PC-3 (cell line): ENCODE measurements around the gene MORN5.

Source experiments
- EZH2 ChIP-seq: fragments of 300-600 bp; sonication (generic); IDR thresholded peaks from one replicate; pipeline ENCODE4 v1.6.1; 2017; ENCODE audit warnings: antibody characterized with exemption, mild to moderate bottlenecking, low read length; ENCODE audit not compliant: unreplicated experiment
- EZH2phosphoT487 ChIP-seq: fragments of 300-600 bp; sonication (generic); IDR thresholded peaks from 2 replicates; pipeline ENCODE4 v1.6.1; 2018; ENCODE audit warnings: mild to moderate bottlenecking, antibody characterized with exemption, low read length, borderline replicate concordance
- TF ChIP-seq, protein P1 (sequence below): fragments of 300-600 bp; sonication (generic); conservative IDR thresholded peaks from 2 replicates; pipeline ENCODE4 v1.5.1; 2017; ENCODE audit warnings: antibody characterized with exemption, low read depth, mild to moderate bottlenecking, low read length

DNA sequence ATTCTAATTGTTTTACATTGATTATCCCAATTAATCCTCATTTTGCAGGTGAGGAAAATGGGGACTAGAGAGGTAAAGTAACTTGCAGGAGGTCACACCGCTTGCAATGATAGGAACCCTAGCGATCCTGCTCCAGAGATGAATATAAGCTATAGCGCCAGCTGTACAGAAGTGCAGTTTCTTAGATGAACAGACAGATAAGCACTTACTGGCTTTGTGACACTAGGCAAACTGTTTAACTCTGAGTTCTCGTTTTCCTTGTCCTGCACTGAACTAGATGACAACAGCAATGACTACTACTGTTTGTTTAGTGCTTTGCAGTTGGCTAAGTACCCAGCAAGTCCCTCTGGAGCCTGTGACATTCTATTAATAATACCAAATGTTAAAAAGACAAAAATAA, 57.9 kb downstream of the MORN5 start:
- TF ChIP-seq, protein P1, sequence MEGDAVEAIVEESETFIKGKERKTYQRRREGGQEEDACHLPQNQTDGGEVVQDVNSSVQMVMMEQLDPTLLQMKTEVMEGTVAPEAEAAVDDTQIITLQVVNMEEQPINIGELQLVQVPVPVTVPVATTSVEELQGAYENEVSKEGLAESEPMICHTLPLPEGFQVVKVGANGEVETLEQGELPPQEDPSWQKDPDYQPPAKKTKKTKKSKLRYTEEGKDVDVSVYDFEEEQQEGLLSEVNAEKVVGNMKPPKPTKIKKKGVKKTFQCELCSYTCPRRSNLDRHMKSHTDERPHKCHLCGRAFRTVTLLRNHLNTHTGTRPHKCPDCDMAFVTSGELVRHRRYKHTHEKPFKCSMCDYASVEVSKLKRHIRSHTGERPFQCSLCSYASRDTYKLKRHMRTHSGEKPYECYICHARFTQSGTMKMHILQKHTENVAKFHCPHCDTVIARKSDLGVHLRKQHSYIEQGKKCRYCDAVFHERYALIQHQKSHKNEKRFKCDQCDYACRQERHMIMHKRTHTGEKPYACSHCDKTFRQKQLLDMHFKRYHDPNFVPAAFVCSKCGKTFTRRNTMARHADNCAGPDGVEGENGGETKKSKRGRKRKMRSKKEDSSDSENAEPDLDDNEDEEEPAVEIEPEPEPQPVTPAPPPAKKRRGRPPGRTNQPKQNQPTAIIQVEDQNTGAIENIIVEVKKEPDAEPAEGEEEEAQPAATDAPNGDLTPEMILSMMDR: no peak
- TF ChIP-seq EZH2 (no peak), EZH2phosphoT487 (no peak)
